ENCODE results near the gene CPNE5.

GRCh38 chr6:36714511-36714910 is 124.7 kb downstream of the CPNE5 start:
- no peak for TF ChIP-seq CTCF (IDR thresholded peaks at IDR 0.05)
- TF ChIP-seq EZH2phosphoT487 (IDR thresholded peaks at IDR 0.05): no peak
